NCI-H128 (cell line): ENCODE data around the gene RAB28.

Experiments
- DNase-seq: peaks from one replicate; lab custom pipeline; 2025; ENCODE audit not compliant: unreplicated experiment; lab: John Stamatoyannopoulos, UW

Gene RAB28

GRCh38 chr4:13484122-13484748 lies at the start of gene RAB28:
Gene RAB28, minus strand, starts transcription at chr4:13484340.
- DNase-seq: peak; percentile 80

GRCh38 chr4:13531625-13531998 lies 47.5 kb upstream of the RAB28 start:
- DNase-seq: no peak

GRCh38 chr4:13530823-13531624 lies 46.9 kb upstream of the RAB28 start:
- DNase-seq: no peak

GRCh38 chr4:13529128-13529919 lies 45.2 kb upstream of the RAB28 start:
- no peak for DNase-seq

GRCh38 chr4:13528821-13529127 lies 44.6 kb upstream of the RAB28 start:
- DNase-seq: no peak

- DNase-seq: no peak
These were observed 44.1 kb upstream of the RAB28 start for GRCh38 chr4:13527981-13528820.

- DNase-seq: no peak
These were observed 43.2 kb upstream of the RAB28 start for GRCh38 chr4:13527192-13527980.

GRCh38 chr4:13526658-13527057 lies 42.5 kb upstream of the RAB28 start:
- DNase-seq: no peak

- no peak for DNase-seq
These were observed 41.6 kb upstream of the RAB28 start for GRCh38 chr4:13525606-13526281.

GRCh38 chr4:13524504-13525243 lies 40.5 kb upstream of the RAB28 start:
- no peak for DNase-seq

- DNase-seq: no peak
These were observed 39.7 kb upstream of the RAB28 start for GRCh38 chr4:13523591-13524503.

GRCh38 chr4:13523105-13523477 lies 39.0 kb upstream of the RAB28 start:
- DNase-seq: no peak

GRCh38 chr4:13522282-13523104 lies 38.4 kb upstream of the RAB28 start:
- DNase-seq: no peak

GRCh38 chr4:13521047-13521446 lies 36.9 kb upstream of the RAB28 start:
- DNase-seq: no peak

GRCh38 chr4:13516315-13516860 lies 32.2 kb upstream of the RAB28 start:
- DNase-seq: no peak

GRCh38 chr4:13515268-13515667 lies 31.1 kb upstream of the RAB28 start:
- DNase-seq: no peak

- DNase-seq: no peak
These were observed 30.6 kb upstream of the RAB28 start for GRCh38 chr4:13514722-13515121.
